ENCODE results near the gene IFT20.

Gene IFT20, protein sequence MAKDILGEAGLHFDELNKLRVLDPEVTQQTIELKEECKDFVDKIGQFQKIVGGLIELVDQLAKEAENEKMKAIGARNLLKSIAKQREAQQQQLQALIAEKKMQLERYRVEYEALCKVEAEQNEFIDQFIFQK

DNA sequence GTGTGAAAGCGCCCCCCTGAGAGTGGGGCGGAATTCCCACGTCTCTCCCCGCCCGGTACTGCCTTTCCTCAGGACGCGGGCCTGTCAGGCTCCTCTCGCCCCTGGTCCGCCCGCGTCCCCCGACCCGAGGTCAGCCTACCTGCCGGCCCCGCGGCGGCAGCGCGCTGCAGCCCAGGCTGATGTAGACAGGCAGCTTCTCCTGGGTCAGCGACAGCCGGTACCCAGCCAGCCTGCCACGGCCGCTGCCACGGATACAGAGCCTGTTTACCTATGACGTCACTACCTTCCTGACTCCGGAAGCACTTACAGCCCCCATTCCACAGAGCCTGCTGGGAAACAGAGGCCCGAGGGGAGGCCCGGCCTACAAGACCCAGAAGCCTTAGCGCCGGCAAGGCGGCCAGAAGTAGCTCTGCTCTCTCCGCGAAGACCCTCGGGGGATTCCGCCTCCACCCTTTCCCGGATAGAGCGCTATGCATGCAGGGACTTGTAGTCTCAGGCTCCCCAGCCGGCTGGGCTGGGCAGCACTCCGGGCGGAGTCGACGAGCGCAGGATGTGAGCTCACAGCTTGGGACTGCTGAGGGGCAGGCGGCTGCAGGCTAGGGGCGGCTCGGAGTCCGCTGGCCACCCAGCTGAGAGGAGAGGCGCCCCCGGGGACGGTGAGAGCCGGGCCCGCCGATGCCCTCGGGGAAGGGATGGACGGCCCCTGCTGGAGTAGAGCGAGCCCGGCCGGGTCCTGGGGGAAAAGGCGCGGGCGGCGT, at the start of gene IFT20, which contains the start of gene TNFAIP1:
IFT20 (minus strand) TSS at position 272 of the 758 bp plus-strand sequence. CDS start 3,487 bp downstream, outside the sequence.
TNFAIP1 (plus strand) TSS at position 561 of the 758 bp plus-strand sequence. CDS start 3,761 bp downstream, outside the sequence.
- in situ Hi-C loops (cut with HindIII; ENCODE audit: low sequenced_read_pairs), result no loop called here

DNA sequence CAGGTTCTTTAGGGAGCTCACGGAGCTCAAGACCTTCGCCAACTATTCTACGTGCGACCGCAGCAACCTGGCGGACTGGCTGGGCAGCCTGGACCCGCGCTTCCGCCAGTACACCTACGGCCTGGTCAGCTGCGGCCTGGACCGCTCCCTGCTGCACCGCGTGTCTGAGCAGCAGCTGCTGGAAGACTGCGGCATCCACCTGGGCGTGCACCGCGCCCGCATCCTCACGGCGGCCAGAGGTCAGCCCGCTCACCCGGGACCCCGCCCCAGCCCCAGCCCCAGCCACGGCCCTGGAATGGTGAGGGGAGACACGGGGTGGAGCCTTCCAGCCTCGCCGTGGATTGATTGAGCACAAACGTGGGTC, 49.7 kb upstream of the IFT20 start:
- in situ Hi-C loops (cut with HindIII; ENCODE audit: low sequenced_read_pairs), result no loop called here

DNA sequence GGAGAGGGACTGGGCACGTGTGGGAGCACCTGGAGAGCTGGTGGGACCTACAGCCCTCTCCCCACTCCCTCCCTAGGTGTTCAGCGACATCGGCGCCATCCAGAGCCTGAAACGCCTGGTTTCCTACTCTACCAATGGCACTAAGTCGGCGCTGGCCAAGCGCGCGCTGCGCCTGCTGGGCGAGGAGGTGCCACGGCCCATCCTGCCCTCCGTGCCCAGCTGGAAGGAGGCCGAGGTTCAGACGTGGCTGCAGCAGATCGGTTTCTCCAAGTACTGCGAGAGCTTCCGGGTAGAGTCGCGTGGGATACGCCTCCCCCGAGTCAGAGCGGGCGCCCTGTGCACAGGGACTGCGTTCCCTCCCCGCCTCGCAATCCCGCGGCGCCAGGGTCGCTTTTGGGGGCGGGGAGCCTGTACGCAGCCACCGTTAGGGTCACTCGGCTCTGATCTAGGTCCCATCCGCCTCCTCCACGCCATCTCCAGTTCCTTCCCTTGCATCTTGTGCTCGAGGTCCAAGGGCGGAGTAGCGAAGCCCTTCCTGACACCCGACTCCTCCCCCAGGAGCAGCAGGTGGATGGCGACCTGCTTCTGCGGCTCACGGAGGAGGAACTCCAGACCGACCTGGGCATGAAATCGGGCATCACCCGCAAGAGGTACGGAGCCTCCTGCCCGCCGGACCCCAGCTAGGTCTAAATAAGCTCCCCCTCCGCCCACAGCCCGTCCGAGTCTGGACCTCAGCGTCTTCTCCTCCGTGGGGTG, 49.2 kb upstream of the IFT20 start:
- in situ Hi-C loops (cut with HindIII; ENCODE audit: low sequenced_read_pairs), result no loop called here

DNA sequence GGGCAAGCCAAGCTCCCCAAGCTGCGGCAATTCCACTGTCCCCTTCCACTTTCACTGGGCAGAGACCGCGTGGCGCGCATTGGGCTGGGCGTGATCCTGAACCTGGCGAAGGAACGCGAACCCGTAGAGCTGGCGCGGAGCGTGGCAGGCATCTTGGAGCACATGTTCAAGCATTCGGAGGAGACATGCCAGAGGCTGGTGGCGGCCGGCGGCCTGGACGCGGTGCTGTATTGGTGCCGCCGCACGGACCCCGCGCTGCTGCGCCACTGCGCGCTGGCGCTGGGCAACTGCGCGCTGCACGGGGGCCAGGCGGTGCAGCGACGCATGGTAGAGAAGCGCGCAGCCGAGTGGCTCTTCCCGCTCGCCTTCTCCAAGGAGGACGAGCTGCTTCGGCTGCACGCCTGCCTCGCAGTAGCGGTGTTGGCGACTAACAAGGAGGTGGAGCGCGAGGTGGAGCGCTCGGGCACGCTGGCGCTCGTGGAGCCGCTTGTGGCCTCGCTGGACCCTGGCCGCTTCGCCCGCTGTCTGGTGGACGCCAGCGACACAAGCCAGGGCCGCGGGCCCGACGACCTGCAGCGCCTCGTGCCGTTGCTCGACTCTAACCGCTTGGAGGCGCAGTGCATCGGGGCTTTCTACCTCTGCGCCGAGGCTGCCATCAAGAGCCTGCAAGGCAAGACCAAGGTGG, 46.0 kb upstream of the IFT20 start:
- in situ Hi-C loops (cut with HindIII; ENCODE audit: low sequenced_read_pairs), result no loop called here

DNA sequence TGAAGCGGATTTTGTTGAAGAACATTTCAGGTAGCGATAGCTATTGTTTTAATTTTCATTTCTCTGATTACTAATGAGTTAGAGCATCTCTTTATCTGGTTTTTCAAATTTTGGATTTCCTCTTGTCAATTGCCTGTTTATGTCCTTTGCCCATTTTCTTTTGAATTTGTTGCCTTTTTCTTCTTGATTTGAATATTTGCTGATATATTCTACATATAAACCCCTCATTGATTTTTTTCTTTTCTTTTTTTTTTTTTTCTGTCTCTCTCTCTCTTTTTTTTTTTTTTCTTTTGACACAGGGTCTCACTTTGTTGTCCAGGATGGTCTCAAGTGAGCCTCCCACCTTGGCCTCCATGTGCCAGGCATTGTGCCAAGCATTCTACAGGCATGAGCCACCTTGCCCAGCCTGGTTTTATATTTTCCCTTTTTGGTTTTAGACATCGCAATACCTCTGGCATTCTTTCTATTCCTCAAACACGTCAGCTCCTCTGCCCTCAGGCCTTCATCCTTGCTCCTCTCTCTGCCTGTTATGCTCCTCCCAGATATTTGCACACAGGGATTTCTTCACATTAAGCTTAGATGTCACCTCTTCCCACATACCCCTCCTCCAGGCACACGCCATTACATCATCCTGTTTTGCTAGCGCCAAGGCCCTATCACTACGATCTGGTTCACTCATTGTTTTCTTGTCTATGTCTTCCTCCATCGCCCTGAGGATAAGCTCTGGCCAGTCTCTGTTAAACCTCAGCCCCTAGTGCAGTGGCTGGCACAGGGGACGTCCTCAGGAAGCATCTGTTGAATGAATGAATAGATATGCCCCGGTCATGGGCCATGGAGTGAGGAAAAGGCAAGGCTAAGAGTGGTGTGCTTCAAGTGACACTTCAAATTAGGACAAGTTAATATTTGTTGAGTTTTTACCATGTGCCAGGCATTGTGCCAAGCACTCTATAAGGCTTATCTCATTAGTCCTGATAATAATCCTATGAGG, 44.8 kb upstream of the IFT20 start:
- in situ Hi-C loops (cut with HindIII; ENCODE audit: low sequenced_read_pairs), result no loop called here

DNA sequence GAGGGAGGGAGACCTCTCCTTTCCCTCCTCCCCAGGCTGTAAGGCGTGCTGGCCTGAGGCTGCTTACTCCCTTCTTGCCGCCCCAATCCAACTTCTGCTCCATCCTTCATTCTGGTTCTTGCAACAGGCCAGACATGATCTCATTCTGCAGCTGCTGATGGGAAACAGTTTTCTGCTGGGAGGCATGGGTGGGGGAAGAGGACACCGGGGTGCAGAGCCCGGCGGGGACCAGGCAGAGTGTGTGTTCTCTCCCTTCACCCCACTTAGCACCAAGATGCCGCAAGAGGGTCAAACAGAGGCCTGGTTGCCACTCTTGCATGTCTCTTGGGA, 37.6 kb upstream of the IFT20 start:
- in situ Hi-C loops (cut with HindIII; ENCODE audit: low sequenced_read_pairs), result no loop called here

DNA sequence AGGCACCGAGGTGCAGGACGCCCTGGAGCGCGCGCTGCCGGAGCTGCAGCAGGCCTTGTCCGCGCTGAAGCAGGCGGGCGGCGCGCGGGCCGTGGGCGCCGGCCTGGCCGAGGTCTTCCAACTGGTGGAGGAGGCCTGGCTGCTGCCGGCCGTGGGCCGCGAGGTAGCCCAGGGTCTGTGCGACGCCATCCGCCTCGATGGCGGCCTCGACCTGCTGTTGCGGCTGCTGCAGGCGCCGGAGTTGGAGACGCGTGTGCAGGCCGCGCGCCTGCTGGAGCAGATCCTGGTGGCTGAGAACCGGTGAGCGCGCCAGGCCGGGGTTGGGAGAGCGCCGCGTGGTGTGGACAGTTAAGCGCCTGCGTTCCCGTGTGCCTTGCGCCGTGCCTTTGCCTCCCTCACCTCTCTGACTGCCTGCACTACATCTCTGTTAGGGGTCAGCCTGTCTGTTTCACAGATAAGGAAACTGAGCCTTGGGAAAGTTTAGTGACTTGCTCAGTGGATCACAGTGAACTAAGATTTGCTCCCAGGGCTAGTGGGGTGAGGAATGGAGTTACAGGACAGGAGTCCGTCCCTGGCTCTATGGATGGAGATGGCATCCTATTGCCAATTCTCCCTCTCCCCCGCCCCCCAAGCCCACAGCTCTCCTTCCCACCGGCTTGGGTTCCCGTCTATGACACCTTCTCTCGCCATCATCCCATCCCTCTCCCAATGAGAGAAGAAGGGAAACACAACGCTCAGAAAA, 37.1 kb upstream of the IFT20 start:
- in situ Hi-C loops (cut with HindIII; ENCODE audit: low sequenced_read_pairs), result no loop called here

DNA sequence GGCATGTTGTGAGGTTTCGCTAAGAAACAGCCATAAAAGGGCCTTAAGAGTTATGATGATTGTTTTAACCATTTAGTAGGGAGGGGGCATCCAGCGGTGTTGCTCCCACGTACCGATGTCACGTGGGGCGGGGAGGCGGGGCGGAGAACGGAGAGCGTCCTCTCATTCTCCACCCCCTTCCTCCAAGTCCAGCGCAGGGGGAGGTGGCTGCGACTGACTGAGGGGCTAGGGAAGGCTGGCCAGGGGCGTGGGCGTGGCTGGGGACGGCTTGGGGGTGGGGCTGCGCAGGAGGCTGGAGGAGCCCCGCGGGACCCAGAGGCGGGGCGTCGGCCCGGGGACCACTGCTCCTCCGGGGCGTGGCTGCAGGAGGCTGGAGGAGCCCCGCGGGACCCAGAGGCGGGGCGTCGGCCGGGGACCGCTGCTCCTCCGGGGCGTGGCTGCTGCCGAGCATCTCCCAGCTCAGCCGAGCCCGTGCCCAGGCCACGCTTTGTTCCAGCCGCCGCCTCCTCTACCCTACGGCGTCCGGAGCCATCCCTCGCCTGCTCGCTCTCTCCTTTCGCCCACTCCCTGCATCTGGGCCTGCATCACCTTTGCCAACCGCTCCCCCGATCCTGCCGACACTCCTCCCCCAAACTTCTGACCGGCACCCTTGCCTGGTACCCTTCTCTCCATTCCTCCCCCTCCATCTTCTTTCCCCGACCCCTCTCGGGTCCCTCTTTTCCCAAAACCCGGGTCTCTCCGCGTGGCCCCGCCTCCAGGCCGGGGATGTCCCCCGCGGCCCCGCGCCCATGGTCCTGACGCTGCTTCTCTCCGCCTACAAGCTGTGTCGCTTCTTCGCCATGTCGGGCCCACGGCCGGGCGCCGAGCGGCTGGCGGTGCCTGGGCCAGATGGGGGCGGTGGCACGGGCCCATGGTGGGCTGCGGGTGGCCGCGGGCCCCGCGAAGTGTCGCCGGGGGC, 36.3 kb upstream of the IFT20 start, which contains the start of gene SARM1:
SARM1 (plus strand) TSS at position 450 of the 958 bp plus-strand sequence; CDS start at position 789, 339 bp downstream.
- in situ Hi-C loops (cut with HindIII; ENCODE audit: low sequenced_read_pairs), result no loop called here

DNA sequence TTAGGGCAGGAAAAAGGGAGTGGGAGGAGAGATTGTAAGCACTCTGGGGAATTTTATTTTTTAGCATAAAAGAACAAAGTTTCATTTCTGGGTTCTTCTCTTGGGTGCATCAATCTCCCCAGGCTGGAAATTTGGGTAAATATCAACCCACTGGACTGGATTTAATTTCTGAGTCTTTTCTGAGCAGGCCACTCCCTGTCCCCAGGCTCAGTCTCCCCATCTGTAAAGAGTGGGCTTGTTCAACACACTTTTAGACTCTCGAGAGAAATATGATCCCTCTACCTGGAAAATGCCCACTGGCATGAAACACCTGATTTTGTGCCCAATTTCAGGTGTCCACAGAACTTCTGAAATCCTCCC, 35.5 kb upstream of the IFT20 start:
- in situ Hi-C loops (cut with HindIII; ENCODE audit: low sequenced_read_pairs), result no loop called here

DNA sequence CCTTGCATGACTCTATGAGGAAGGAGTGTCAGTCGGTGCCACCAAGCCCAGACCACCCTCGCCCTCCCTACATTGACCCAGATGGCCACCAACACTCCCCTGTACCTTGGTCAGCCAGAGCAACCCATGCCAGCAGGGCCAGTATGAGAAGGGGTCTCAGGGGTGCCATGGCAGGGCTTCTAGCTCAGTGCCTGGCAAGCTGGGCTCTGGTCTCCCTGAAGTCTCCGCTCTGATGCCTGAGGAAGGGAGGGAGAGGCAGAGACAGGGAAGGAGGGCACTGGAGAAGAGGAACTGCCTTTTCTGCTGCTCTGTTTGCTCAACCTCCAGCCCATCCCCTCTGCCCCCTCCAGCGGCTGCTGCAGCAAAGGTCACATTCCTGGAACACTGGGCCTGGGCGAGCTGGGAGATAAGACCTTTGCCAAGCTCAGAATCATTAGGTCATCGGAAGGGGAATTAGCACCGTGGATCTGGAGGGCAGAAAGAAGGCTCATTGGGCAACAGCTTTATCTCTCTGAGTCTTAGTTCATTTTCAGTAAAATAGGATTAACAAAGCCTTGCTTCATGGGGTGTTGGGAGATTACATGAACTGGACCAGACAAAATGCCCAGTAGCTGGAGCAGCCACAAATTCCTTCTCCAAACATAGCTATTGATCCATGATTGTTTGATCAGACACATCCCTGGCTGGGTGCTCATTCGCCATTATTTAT, 34.9 kb upstream of the IFT20 start, which contains the start of gene VTN:
VTN (minus strand) TSS at position 273 of the 709 bp plus-strand sequence; CDS start at position 169, 104 bp downstream.
- in situ Hi-C loops (cut with HindIII; ENCODE audit: low sequenced_read_pairs), result no loop called here

DNA sequence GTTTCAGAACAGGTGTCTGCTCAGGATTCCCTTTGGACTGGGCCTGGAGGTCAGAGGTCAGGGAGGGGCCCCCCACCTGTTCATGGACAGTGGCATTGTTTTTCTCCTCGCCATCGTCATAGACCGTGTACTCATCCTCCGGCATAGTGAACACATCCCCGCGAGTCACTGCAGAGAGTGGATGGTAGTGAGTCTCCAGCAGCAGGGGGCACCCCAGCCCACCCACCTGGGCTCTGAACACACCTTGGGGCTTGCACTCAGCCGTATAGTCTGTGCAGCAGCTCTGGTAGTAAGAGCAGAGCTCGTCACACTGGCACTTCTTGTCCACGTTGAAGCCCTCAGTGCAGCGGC, 34.4 kb upstream of the IFT20 start:
- in situ Hi-C loops (cut with HindIII; ENCODE audit: low sequenced_read_pairs), result no loop called here

DNA sequence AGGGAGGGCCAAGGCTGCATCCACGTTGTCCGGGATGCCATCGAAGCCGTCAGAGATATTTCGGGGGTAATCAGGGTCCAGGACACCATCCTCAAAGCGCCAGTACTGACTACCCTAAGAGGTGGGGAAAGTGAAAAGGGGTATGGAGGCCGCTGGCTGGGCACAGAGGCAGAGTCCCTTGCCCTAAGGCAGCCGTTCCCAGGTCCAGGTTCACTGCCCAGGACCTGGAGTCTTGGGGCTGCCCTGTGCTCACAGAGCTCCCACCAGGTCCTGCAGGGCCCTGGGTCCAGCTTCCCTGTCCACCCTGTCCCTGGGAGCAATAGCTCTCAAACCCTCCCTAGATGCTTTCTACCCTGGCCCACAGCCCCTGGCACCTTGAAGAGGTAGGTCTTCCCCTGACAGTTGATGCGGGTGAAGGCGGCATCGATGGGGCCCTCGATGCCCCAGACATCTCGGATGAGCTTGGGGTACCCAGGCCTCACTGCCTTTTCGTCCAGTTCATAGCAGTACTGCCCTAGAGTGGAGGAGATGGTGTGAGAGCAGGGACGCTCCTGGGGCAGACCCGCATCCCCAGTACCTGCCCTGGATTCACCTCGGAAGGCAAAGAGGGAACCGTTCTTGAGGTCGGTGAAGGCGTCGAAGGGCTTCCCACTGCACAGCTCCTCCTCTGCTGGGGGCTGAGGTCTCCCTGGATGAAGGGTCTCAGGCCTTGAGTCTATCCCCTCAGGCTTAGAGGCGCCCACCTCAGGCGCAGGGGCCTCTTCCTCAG, 33.8 kb upstream of the IFT20 start:
- in situ Hi-C loops (cut with HindIII; ENCODE audit: low sequenced_read_pairs), result no loop called here

DNA sequence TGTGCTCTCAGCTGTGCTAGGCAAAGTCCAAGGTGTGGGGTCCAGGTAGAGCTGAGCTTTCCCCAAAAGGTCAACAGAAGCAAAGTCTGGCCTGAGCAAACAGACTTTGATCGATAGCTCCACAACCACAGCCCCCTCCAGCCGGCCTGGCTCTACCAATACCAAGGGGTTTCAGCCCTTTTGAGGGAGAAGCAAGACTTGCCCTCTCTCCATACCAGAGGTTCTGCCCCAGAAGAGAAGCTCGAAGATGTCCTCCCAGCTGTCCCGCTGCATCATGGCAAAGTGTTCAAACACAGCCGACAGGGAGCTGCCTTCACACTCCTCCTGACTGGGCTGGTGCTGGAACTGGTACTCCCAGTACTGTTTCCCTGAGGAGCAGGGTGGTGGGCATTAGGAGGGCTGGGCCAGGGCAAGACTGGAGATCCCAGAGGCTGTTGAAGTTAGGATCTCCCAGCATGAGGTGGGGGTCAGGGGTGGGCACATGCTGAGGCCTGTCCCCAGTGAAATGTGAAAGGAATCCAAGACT, 33.1 kb upstream of the IFT20 start:
- in situ Hi-C loops (cut with HindIII; ENCODE audit: low sequenced_read_pairs), result no loop called here

DNA sequence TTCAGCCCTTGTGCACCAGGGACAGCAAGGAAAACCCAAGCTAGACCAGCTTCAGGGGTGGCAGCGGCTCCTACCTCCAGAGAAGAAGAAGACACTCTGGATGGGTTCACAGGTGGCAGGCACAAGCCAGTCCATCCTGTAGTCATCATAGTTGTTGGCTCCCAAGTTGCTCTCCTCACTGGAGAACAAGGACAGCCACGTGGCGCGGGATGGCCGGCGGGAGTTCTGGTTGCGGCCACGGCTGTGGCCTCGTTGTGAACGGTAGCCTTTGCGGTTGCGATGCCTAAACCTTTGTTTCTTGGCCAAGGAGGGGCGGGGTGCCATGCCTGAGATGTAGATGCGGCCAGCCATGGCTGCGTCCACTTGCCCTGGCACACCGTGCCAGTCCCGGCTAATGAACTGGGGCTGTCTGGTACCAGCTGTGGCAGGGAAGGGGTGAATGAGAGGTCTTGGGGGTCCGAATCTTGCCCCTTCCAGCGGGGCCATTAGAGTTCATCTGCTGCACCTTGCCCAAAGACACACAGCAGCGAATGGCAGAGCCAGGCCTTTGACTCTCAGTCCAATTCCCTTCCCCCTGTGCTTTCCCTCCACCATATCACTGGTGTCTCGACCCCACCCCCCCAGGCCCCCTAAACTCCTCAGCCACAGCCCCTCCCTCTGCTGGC, 32.5 kb upstream of the IFT20 start:
- in situ Hi-C loops (cut with HindIII; ENCODE audit: low sequenced_read_pairs), result no loop called here

DNA sequence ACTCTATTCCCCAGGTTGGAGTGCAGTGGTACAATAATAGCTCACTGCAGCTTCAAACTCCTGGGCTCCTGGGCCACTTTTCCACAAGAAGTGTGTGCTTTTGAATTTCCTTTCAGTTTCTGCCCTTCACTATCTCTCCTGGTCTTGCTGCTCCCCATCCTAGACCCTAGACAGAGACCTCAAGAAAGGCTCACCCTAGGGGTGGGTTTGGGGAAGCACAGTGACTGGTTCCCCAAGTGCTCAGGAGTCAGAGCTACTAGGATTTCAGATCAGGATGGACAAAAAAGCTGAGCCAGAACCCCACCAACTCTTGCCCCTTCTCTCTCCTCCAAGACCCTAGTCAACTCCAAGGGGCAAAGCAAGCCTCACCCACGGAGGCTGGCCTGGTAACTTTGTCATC, 31.3 kb upstream of the IFT20 start:
- in situ Hi-C loops (cut with HindIII; ENCODE audit: low sequenced_read_pairs), result no loop called here

DNA sequence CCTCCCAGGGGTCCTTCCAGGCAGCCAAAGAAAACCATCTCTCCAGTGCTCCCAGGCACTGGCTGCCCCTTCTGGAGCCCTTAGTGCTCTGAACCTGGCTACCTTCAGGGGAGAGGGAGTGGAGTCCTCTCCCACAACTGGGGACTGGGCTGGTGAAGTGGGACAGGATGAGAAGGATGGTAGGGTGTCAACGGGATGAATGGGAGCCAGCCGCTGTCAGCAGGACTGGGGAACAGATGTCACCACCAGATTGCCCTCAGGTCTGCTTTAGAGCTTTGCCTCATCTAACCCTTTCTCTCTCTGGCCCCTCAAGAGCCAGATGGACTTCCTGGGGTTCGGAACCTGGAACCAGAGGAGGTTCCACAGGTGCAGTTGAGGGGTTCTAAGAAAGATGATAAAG, 30.2 kb upstream of the IFT20 start:
- in situ Hi-C loops (cut with HindIII; ENCODE audit: low sequenced_read_pairs), result no loop called here
